Nucleus accumbens (tissue), 56 donors: Measurements from ENCODE around the gene SAMD11.
A peak's percentile ranks its signal among the peaks of the same experiment; 100 is the strongest.

Source experiments
- DNase-seq, 56 donors: peaks; one replicate each; lab custom pipeline; 2025; lab: John Stamatoyannopoulos, UW

Gene SAMD11

DNA sequence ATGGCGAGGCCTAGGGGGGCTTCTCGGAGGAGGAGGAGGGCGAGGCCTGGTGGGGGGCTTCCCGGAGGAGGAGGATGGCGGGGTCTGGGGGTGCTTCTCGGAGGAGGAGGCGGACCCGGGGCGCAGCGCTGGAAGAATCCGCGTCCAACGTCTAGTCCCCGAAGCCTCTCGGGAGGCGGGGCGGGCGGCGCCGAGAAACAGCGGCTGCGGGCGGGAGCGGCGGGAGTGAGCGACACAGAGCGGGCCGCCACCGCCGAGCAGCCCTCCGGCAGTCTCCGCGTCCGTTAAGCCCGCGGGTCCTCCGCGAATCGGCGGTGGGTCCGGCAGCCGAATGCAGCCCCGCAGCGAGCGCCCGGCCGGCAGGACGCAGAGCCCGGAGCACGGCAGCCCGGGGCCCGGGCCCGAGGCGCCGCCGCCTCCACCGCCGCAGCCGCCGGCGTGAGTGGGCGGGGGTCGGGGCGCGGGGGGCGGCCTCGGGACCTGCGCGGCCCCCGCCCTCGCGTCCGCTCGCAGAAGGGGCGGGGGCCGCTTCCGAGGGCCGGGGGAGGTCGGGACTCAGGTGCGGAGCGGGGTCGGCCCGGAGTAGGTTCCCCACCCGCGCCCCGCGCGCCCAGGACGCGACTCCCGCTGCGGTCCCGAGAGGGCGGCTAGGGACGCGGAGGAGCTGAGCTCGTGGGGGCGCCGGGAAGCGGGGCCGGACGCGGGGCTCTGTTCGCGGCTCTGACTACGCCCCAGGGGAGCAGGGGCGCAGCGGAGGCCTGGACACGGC lies 36.8 kb downstream of the SAMD11 start, which contains the start of gene KLHL17:
Gene KLHL17, plus strand, starts transcription at position 222 of the 769 bp plus-strand sequence. Its CDS starts 110 bp downstream, at position 332.
- DNase-seq = peak in 43 of 56 donors; percentile 4 to 80 (median 28)

DNA sequence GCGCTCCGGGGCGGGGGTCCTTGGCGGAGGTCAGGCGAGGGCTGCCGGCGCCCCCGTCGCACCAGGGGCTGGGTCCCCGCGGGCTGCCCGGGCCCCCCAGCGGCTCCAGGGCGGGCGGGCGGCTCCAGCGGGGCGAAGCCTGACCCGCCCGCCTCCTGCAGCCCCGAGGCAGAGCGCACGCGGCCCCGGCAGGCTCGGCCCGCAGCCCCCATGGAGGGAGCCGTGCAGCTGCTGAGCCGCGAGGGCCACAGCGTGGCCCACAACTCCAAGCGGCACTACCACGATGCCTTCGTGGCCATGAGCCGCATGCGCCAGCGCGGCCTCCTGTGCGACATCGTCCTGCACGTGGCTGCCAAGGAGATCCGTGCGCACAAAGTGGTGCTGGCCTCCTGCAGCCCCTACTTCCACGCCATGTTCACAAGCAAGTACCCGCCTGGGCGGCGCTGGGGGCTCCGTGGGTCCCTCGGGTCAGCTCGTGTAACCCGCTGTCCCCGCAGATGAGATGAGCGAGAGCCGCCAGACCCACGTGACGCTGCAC lies 37.5 kb downstream of the SAMD11 start:
- no peak for DNase-seq

DNA sequence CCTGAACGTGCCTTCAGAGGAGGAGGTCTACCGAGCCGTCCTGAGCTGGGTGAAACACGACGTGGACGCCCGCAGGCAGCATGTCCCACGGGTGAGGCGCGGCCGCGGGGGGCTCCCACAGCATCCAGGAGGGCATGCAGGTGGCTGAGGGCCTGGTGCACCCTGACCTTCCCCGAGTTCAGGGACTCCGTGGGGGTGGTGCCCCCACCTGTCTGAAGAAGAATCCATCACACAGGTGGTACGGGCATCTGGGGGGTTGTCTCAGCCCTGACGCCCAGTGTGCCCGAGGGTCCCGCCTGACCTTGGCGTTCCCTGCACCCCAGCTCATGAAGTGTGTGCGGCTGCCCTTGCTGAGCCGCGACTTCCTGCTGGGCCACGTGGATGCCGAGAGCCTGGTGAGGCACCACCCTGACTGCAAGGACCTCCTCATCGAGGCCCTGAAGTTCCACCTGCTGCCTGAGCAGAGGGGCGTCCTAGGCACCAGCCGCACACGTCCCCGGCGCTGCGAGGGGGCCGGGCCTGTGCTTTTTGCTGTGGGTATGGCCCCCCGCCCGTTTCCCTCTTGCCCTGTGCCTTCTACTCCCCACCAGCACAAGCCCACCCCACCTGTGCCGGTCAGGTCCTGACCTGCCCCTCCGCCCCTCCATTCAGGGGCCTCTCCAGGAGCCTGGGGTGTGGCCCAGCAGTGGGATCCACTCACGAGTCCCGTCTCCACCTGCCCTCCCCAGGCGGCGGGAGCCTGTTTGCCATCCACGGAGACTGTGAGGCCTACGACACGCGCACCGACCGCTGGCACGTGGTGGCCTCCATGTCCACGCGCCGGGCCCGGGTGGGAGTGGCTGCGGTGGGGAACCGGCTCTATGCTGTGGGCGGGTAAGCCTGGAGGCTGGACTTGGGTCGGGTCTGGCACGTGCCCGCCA lies 38.9 kb downstream of the SAMD11 start:
- DNase-seq = no peak

DNA sequence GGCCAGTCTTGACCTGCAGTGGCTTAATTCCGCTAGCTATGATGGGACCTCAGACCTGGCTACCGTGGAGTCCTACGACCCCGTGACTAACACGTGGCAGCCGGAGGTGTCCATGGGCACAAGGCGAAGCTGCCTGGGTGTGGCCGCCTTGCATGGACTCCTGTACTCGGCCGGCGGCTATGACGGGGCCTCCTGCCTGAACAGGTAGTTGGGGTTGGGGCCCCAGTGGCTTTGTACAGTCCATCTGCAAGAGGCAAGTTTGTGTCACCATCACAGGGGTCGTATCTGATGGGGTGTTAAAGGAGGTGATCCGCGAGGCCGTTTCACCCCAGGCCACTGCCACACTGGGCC lies 39.6 kb downstream of the SAMD11 start:
- DNase-seq = no peak

DNA sequence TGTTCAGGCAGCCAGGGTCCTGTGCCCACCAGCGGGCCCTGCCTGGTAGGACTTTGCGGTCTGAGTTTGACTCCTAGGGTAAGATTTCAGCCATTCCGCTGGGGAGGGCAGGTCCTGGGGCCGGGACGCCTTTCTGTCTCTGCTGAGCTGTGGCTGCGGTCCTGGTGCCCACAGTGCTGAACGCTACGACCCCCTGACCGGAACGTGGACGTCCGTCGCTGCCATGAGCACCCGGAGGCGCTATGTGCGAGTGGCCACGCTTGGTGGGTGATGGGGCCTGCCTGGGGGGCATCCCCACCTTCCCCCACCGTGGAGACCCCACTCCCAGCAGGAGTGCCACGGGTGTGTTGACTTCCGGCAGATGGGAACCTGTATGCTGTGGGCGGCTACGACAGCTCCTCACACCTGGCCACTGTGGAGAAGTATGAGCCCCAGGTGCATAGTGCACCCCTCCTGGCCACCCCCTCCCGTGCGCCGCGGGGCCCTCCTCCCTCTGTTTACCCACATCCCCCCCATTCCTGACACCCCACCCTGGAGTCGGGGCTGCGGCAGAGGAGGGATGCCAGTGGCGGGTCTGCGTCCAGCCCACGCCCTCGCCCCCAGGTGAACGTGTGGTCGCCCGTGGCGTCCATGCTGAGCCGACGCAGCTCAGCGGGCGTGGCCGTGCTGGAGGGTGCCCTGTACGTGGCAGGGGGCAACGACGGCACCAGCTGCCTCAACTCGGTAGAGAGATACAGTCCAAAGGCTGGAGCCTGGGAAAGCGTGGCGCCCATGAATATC lies 40.2 kb downstream of the SAMD11 start:
- no peak for DNase-seq

DNA sequence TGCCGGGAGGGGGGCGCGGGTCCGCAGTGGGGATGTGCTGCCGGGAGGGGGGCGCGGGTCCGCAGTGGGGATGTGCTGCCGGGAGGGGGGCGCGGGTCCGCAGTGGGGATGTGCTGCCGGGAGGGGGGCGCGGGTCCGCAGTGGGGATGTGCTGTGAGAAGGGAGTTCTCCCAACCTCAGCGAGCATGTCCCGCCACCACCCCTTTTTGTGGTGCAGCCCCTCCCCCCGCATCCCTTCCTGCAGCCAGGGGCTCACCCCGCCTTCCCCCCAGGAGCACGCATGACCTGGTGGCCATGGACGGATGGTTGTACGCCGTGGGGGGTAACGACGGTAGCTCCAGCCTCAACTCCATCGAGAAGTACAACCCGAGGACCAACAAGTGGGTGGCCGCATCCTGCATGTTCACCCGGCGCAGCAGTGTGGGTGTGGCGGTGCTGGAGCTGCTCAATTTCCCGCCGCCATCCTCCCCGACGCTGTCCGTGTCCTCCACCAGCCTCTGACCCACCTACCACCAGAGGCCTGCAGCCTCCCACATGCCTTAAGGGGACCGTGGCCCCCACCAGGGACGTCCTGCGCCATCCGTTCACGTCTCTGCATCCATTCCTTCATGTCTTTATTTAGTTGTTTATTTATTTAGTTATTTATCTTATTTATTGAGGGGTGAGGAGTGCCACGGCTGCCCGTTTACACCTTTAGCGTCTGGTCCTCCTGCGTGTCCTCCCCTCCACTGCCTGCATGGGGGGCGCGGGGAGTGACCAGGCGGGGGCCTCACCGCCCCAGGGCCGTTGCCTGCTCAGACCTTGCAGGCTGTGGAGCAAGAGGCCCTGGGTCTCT lies 41.2 kb downstream of the SAMD11 start:
- no peak for DNase-seq

DNA sequence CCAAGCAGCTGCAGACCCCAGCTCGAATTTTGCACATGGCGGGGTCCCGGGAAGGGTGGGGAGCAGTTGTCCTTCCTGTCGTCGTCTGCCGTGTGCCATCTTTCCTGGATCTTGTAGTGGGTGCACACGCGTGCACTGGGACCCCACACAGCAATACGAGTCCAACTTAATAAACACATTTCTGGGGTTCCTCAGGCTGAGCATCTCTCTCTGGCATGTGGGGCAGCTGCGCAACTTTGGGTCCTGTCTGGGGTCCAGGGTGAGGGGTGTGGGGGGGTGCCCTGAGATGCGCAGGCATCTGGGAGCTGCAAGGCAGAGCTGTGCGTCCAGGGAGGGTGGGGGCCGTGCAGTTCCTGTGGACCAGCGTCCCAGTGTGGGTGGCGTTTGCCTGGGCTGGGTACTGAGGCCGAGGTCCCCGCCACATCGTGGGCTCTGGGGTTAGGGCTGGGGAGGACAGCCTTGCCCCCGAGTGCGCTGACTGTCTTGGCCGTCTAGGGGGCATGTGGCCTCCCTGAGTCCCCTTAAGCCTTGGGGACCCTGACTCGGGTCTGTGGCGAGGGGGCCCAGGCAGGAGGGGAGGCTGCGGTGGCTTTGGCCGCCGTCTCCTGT lies 41.9 kb downstream of the SAMD11 start:
- DNase-seq = no peak

DNA sequence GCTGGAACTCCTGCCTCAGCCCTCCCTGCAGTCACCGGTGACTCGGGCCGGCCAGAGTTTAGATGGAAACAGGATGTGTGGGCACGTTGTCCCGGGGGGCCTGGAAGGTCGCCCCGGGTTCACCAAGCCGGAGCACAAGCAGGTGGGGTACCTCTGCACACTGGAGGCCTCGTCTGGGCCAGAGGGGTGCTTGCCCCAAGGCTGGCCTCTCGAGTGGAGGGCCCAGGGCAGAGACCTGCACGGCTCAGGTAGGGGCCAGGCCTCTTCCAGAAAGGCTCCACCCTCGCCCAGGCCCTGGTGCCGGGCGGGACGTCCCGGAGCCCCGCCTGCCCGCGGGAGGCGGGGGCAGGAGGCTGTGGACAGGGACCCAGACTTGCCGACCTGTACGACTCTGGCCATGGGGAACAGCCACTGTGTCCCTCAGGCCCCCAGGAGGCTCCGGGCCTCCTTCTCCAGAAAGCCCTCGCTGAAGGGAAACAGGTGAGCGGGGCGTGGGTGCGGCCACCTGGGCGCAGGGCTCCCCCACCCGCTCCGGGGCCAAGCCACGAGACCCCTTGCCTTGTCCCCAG lies 42.5 kb downstream of the SAMD11 start, which contains the start of gene PLEKHN1:
Gene PLEKHN1, plus strand, starts transcription at position 348 of the 569 bp plus-strand sequence. Its CDS starts 50 bp downstream, at position 398.
- no peak for DNase-seq

DNA sequence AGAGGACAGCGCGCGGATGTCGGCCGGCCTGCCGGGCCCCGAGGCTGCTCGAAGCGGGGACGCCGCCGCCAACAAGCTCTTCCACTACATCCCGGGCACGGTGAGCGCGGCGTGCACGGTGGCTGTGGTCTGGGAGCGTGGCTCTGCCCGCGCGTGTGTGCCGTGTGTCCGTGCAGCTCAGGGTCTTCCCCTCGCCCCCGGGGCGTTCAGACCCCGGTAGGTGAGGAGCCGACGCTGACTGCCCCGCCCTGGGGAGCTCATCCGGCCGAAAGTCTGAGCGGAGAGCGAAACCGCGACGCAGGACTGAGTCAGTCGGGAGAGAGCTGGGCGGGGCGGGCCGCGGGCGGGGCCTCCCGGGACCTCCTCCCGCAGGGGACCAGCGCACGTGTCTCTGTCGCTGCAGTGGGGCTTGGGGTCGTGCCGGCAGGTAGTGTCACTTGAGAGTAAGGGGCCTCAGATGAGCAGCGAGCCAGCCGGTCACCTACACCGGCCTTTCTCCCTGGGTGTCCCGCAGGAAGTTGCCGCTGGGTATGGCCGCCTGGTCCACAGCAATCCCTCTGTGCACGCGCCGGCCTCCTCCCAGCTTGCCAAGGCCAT lies 43.1 kb downstream of the SAMD11 start:
- DNase-seq = peak in 2 of 56 donors; percentile 5 to 30

DNA sequence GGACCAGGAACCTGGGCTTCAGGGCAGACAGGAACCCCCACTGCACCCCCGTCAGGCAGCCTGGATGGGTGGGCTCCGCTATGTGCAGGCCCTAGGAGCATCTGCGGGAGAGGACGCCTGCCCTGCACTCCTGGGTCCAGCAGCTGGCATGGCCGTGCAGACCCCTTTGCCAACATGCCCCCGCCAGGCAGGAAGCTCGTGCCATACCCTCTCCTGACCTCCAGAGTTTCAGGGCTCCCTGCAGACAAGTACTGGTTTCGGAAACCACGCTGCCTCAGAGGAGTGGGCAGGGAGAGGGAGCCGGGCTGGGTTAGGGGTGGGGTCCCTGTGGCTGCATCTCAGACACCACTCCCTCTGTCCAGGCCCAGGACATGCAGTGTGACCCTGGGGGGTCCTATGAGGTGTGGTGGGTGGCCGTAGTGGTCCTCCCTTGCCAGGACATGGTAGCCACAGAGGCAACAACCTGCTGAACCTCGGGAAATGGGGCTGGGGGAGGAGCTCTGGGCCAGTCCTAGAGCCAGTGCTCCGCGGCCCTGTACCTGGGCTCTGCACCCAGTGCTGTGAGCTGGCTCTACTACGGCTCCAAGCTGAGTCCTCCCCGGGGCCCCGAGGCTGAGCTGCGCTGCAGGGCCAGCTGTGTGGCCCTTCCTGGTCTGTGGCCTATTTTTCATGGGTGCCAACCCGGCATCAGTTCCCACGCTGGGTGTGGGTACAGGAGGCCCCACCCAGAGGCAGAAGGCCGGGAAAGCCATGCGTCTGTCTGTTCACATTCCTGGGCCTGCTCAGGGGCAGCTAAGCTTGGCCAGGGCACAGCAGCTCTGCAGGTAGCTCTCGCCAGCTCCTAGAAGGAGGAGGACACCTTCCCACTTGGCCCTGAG lies 44.0 kb downstream of the SAMD11 start:
- DNase-seq = no peak

DNA sequence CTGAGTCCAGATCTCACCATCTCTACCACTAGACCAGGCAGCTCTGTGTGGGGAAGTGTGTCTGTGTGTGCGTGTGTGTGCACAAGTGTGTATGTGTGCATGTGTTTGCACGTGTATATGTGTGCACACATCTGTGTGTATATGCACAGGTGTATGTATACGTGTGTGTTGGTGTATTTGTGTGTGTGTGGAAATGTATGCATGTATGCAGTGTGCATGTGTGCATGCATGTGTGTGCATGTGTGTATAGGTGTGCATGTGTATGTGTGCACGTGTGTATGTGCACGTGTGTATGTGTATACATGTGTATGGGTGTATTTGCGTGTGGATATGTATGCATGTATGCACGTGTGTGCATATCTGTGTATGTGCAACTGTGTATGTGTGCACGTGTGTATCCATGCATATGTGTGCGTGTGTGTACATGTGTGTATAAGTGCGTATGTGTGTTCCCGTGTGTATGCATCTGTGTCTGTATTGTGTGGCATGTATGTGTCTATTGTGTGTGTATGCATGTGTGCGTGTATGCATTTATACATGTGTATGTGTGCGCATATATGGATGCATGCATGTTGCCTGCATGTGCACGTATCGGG lies 45.6 kb downstream of the SAMD11 start:
- no peak for DNase-seq

DNA sequence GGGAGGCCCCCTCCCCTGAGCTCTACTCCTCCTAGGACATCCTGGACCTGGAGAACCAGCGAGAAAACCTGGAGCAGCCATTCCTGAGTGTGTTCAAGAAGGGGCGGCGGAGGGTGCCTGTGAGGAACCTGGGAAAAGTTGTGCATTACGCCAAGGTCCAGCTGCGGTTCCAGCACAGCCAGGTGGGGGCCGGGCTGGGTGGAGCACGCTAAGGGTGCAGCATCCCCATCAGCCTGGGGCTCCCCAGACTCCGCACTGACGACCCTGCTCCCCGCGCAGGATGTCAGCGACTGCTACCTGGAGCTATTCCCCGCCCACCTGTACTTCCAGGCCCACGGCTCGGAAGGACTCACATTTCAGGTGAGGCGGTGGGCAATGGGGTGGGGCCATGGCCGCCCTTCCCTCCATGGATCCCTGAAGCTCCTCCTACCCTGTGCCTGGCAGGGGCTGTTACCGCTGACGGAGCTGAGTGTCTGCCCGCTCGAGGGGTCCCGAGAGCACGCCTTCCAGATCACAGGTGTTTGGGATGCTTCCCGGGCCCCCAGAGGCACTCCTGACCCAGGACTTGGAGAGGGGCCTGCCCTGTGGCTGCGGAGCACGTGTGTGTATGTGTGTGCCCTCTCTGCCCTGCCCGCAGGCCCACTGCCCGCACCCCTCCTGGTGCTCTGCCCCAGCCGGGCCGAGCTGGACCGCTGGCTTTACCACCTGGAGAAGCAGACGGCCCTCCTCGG lies 46.7 kb downstream of the SAMD11 start:
- no peak for DNase-seq

DNA sequence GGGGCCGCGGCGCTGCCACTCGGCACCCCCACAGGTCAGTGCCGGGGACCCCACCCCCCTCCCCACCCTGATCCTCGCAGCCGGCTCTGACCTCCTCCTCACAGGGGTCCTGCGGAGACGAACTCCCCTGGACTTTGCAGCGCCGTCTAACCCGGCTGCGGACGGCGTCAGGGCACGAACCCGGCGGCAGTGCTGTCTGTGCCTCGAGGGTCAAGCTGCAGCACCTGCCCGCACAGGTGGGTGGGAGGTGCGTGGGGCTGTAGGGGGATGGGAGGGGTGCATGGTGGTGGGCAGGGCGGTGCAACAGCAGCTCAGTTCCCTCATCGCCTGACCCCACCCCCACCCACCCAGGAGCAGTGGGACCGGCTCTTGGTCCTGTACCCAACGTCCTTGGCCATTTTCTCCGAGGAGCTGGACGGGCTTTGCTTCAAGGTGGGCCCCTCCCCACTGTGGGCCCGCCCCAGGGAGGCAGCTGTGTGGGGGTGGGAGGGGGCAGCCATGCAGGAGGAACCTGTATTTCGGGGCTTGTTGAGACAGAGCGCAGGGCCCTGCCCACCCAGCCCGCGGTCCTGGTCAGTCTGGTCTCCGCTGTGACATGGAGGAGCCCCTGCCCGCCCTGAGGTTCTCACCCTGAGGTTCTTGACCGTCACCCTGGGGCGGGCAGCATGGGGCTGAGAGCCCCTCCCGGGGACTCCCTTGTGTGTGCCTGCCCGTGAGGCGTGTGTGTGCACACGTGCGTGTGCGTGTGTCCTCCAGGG lies 47.4 kb downstream of the SAMD11 start:
- DNase-seq = no peak

DNA sequence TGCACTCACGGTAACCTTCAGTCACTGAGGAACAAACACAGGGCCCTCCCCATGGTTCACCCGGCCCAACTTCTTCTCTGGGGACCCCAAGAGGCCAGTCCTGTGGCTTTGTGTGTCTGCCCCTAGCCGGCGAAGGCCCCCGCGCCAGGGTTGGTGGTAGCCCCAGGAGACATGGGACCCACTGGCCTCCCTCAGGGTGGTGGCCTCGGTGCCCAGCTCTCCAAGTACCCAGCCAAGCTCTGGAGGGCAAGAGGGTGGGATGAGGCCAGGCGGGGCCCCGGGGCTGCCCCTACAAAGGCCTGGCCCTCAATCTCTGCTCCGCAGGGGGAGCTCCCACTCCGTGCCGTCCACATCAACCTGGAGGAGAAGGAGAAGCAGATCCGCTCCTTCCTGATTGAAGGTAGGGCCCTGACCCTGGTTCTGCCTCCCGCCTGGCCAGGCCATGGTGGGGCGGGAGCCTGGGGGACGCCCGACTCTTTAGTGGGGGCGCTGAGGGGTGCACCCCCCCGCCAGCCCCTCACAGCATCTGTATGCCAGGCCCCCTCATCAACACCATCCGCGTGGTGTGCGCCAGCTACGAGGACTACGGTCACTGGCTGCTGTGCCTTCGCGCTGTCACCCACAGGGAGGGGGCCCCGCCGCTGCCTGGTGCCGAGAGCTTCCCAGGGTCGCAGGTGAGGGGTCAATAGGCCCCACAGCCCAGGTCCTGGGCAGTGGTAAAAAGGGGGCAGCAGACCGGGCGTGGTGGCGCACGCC lies 48.2 kb downstream of the SAMD11 start:
- DNase-seq = no peak
